Measurements from ENCODE around the gene SCUBE2.

GRCh38 chr11:9013373-9013772 lies 78.0 kb downstream of the SCUBE2 start:
- TF ChIP-seq POLR2A (IDR thresholded peaks at IDR 0.05; ENCODE audit: extremely low read depth, insufficient read length) (no peak), MYC (IDR thresholded peaks at IDR 0.05; ENCODE audit: low read depth, low read length) (no peak)
- TF ChIP-seq, protein P1, sequence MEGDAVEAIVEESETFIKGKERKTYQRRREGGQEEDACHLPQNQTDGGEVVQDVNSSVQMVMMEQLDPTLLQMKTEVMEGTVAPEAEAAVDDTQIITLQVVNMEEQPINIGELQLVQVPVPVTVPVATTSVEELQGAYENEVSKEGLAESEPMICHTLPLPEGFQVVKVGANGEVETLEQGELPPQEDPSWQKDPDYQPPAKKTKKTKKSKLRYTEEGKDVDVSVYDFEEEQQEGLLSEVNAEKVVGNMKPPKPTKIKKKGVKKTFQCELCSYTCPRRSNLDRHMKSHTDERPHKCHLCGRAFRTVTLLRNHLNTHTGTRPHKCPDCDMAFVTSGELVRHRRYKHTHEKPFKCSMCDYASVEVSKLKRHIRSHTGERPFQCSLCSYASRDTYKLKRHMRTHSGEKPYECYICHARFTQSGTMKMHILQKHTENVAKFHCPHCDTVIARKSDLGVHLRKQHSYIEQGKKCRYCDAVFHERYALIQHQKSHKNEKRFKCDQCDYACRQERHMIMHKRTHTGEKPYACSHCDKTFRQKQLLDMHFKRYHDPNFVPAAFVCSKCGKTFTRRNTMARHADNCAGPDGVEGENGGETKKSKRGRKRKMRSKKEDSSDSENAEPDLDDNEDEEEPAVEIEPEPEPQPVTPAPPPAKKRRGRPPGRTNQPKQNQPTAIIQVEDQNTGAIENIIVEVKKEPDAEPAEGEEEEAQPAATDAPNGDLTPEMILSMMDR (IDR thresholded peaks at IDR 0.05; ENCODE audit: low read depth, low read length): no peak
